ENCODE results near the gene USB1.

USB1 gene

DNA sequence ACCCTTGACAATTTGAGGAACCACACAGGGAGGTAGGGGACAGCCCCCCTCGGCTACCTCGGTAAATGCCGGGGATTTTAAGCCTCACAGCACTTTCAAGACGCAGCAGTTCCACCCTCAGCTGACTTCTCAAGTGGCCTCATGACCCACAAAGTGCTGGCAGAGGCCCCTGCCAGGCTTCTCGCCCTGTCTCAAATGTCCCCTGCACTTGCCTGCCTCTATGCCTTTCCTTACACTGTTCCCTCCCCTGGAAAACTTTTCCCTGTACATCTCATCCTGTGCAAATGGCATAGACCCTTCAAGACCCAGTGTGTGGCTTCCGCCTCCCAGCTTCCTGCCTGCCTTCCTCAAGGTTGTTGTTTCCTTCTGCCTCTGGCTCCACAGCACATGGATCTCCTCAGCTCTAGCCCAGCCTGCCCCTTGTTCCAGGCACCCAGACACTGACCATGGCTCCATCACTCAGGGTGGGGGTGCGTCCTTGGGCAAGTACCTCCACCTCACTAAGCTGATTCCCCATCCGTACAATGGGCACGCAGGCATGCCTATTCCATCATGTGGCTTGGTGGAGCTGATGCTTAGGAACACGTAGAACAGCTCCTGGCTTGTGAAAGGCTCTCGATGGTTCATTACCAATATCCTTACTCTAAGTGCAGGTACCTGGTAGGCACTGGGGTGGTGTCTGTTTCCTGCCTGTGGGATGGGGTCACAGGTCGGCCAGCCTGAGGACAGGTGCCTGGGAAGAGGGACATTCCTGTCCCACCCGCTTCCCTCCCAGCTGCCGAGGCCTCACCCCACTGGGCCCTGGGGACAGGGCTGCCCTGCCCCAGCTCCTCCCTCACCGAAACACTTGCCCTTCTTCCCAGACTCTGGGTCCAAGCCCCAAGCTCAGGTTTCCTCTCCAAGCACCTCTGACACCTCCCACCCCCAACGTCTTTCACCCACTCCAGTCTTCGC lies 48.3 kb downstream of the USB1 start:
- no peak for DNase-seq (ENCODE audit: low spot score)

DNA sequence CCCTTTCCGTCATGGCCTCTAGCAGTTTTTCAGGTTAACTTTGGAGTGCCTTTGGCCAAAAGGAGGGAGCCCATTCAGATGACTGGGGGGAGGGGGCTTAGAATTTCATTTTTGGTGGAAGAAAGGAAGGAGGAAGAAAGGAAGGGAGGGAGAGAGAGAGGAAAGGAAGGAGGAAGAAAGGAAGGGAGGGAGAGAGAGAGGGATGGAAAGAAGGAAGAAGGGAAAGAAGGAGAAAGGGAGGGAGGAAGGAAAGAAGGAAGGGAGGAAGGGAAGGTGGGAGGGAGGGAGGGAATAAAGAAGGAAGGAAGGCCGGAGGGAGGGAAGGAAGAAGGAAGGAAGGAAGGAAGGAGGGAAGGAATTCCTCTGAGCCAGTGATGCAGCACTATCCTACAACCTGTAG lies 50.1 kb downstream of the USB1 start:
- no peak for DNase-seq (ENCODE audit: low spot score)

DNA sequence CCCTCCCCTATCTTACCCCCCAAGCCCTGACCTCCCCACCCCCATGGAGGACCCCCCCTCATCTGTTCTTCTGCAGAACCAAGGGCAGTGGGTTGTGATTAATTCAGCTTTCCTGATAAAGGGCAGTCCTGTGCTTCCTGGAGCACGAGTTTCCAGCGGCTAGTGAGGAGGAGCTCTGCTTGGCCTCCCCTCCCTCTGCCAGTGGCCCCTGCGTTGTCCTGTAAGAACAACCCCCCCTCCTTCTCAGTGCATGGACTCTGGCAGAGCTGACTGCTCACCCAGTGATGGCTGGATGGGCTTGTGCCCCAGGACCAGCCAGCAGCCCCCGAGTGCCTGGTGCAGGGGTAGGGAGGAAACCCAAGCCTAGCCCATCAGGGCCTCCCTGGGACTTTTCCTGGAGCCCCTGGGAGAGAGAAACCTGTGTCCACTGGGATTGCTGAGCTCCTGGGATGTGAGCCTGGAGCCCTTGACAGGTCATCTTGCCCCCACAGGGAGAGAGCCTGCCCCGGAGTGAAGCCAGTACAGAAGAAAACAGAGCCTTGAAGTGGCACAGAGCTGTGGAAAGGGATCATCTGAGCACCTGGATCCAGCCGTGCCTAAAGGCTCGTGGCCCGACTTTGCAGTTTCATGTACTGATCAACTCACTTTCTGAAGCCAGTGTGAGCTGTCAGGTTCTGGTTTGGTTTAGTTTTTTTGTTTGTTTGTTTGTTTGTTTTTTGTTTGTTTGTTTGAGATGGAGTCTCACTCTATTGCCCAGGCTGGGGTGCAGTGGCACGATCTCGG lies 50.8 kb downstream of the USB1 start:
- DNase-seq (ENCODE audit: low spot score) = no peak

DNA sequence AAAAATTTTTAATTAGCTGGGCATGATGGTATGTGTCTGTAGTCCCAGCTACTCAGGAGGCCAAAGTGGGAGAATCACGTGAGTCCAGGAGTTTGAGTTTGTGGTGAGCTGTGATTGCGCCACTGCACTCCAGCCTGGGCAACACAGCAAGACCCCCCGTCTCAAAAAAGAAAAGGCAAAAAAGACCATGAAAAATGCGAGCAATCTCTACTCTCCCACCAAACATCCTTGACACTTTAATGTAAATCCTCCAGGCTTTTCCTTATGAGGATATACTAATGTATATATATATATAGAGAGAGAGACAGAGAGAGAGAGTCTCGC lies 52.4 kb downstream of the USB1 start:
- no peak for DNase-seq (ENCODE audit: low spot score)

DNA sequence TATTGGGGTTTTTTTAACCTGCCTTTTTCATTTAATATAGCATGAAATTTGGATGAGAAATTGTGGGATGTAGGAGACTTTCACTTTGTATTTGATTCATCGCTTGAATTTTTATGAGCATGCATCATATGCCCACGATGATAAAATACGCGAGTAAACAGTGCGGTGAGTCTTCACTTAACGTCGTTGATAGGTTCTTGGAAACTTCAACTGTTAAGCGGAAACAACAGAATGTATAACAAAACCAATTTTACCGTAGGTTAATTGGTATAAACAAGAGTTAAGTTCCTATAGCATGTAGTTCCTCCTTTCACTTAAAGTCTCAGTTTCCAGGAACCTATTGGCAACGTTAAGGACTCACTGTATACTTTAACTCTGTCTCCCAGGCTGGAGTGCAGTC lies 53.1 kb downstream of the USB1 start:
- no peak for DNase-seq (ENCODE audit: low spot score)

DNA sequence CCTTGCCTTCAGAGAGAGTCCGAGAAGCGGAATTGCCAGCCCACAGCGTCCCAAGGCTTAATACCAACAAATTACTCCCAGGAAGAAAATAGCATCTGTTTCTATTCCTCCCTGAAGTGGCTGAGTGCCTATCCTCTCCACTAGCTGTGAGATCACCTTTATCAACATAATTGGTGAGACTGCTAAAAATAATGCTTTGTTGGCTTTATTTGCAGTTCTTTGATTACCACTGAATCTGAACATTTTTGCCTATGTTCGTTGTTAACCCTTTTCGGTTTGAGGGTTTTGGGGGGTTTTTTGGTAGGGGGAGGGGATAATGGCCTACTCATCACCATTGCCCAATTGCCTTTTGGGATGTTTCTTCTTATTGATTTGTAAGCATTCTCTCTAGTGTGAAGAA lies 55.4 kb downstream of the USB1 start:
- no peak for DNase-seq (ENCODE audit: low spot score)

- DNase-seq (ENCODE audit: low spot score) = no peak
These were observed 55.9 kb downstream of the USB1 start for GRCh38 chr16:58057121-58057520.

DNA sequence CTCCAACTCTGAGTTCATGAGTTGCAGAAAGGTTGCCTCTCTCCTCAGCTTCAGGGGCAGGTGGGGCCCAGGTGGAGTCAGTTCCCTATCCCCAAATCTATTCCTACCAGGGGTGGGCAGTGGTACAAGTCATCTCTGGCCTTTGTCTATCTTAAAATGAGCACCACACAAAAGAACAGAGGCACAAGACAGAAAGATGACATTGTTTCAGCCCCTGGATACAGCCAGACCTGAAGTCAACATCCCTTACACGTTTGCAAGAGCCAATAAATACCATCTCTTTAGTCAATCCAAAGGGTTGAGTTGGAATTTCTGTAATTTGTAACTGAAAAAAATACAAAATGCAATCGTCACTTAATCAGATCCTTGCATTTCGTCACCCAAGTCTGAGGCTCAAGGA lies 56.6 kb downstream of the USB1 start:
- no peak for DNase-seq (ENCODE audit: low spot score)

GRCh38 chr16:58062821-58063220 lies 61.6 kb downstream of the USB1 start:
- DNase-seq (ENCODE audit: low spot score) = no peak

DNA sequence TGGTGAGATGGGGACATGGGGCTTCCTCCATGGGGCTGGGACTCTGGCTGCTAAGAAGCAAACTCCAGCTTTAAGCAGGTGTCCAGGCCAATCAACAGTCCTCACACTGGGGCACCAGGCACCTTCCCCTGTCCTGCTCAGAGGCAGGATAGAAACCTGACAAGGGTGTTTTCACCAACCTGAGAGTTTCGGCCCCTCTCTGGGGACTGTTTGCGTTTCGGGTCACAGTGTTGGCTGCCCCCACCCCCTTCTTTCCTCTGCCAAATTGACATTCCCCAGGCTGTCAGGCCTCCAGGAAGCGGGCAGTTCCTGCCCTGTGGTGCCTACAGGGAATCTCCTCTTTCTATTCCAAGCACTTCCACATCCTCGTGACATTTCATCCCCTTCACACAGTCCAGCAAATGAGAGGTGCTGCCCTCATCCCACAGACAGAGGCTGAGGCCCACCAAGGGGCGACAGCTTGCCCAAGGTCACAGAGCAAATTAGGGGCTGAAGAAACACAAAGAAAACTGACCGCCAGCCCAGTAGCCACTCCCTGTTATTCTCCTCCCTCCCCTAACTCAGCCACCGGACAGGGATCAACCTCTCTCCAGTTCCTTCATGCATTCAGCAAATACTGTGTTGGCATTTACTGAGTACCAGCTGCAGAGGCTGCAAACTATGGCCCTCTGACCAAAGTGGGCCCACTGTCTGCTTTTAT lies 62.3 kb downstream of the USB1 start:
- DNase-seq (ENCODE audit: low spot score) = no peak

GRCh38 chr16:58070585-58070984 lies 69.4 kb downstream of the USB1 start:
- DNase-seq (ENCODE audit: low spot score) = no peak
